GM12872 (cell line): ENCODE data around the gene MS4A18.

ENCODE experiments used
- TF ChIP-seq, protein P1 (sequence below): IDR thresholded peaks from 3 replicates; pipeline ENCODE4 v1.5.1; 2011; ENCODE audit warnings: low read depth, mild to moderate bottlenecking, low read length, moderate library complexity; ENCODE audit not compliant: insufficient read depth

Gene MS4A18

DNA sequence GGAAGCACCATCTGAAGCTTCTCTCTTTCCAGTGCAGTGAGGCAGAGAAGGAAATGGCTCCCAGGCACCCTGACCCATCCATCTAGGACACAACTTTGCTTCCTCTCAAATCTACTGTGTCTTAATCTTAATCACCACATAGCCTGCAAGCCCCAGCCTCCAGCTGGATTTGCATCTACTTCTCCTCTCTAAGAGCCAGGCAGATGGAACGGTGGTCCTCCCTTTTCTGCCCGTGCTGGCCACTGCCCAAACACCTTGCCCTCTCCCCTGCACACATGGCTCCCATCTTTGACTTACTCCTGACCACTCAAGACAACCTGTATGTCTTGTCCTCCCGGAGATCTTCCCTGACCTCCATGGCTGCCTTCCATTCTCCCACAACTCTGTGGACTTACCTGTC lies 68.0 kb downstream of the MS4A18 start:
- TF ChIP-seq, protein P1, sequence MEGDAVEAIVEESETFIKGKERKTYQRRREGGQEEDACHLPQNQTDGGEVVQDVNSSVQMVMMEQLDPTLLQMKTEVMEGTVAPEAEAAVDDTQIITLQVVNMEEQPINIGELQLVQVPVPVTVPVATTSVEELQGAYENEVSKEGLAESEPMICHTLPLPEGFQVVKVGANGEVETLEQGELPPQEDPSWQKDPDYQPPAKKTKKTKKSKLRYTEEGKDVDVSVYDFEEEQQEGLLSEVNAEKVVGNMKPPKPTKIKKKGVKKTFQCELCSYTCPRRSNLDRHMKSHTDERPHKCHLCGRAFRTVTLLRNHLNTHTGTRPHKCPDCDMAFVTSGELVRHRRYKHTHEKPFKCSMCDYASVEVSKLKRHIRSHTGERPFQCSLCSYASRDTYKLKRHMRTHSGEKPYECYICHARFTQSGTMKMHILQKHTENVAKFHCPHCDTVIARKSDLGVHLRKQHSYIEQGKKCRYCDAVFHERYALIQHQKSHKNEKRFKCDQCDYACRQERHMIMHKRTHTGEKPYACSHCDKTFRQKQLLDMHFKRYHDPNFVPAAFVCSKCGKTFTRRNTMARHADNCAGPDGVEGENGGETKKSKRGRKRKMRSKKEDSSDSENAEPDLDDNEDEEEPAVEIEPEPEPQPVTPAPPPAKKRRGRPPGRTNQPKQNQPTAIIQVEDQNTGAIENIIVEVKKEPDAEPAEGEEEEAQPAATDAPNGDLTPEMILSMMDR, result no peak
